NCI-H2081 treated with DMSO at 0.1 percent for 48 hours (cell line): ENCODE results near the gene LIMS1.
"Not testable (repeated sequence)": the region's sequence is repeated elsewhere in the genome, so short reads cannot be mapped to it uniquely, and the experiment has no call there.

Source experiments
- DNase-seq: peaks from one replicate; lab custom pipeline; 2025; lab: John Stamatoyannopoulos, UW

LIMS1 gene, protein sequence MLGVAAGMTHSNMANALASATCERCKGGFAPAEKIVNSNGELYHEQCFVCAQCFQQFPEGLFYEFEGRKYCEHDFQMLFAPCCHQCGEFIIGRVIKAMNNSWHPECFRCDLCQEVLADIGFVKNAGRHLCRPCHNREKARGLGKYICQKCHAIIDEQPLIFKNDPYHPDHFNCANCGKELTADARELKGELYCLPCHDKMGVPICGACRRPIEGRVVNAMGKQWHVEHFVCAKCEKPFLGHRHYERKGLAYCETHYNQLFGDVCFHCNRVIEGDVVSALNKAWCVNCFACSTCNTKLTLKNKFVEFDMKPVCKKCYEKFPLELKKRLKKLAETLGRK

DNA sequence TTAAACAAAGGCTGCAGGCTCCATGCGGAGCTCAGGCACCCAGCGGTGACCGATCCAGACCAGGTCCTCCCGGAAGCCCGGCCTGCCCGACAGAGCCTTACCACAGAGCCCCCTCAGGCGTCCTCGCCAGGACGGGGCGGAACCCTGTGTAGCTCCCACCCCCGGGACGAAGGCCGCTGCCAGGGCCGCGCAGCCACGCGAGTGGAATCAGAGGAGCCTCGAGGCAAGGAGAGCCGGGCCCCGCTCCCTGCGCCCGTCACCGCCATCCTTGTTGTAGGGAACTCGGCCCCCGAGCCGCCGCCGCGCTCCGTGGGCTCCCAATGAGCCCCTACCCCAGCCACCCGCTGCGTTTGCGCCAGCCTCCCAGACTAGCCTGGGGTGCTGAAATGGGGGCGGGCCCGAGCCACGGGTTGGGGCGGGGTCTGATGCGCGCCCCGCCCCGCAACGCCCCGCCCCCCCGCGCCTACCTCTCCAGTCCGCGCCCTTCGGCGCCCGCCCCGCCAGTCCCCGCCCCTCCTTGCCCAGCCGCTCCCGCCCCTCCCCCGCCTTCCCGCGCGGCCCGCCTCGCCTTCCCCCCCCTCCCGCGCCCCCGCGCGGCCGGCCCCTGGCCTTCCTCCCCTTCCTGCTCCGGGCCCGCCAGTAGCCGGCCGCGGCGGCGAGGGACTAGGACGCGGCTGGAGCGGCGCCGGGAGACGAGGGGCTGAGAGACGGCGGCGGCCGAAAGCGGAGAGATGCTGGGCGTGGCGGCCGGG, at the start of gene LIMS1:
Gene LIMS1 (plus strand): TSS at position 639 of the 752 bp plus-strand sequence. CDS start 93 bp downstream, at position 732.
- no peak for DNase-seq

DNA sequence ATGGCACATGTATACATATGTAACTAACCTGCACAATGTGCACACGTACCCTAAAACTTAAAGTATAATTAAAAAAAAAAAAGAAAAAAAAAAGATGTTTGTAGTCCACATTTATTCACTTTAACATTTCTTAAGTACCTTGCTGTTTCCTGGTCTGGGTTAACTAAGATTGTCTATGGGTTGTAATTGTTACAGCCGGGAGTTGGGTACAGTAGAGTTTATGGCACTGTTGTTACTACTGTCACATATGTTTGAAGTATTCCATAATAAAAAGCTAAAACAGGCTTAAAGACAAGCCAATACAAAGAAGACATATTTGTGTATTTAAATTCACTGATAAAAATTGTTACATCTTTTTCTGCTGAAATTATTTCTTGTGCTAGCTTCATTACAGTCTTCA, 49.0 kb upstream of the LIMS1 start:
- no peak for DNase-seq

DNA sequence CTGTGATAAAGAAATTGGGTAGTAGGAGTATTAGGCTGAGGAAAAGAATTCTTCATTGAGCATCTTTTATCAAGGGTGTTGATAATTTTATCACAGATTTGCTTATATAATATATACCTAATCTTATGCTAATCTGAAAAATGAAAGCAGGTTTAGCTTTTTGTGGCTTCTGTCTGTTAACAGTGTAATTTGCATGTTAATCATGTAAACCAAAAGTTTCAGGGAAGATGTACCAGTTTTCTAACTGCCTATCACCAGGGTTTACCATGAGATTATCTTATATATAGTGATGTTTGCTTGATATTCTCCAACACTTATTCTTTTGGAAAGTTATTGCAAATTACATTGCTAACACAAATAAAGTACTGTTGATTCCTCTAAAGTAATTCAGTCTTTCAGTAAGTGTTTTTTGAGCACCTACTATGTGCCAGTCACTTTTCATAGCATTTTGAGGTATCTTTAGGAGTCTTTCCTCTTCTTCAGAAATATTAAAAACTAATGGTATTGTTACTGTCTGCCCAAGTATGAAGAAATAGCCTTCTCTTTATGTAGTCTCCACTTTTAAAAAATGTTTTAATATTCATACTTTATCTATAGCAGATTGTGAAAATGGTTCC, 43.7 kb upstream of the LIMS1 start:
- no peak for DNase-seq

DNA sequence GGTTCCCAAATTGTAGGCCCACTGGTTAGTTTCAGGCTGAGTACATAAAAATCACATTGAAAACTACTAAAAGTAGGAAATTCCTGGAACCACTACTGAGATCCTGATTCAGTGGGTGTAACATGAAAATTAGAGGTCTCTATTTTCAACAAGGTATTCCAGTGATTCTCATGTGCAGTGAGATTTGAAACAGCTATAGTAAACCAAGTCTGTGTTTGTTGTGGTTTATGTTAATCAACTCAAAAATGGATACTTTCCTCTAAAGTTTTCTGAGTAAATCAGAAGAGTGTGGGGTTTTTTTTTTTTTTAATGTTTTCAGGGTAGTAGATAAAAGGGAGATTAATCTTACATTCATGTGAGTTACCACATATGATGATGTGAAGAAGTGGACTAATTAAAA, 42.4 kb upstream of the LIMS1 start:
- no peak for DNase-seq

DNA sequence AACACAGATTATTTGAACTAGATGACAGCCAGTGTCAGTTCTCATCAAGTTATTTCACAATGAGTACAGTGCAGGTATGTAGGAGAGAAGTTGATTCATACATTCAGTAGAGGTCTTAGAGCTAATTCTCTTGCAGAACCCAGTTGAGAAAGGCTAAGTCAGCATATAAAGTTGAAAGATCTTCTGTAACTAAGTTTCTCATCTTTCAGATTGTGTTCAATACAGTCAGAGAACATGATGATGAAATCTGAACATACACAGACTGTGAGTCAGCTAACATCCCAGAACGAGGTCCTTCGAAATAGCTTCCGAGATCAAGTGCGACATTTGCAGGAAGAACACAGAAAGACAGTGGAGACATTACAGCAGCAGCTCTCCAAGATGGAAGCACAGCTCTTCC, 41.9 kb upstream of the LIMS1 start:
- DNase-seq = no peak

DNA sequence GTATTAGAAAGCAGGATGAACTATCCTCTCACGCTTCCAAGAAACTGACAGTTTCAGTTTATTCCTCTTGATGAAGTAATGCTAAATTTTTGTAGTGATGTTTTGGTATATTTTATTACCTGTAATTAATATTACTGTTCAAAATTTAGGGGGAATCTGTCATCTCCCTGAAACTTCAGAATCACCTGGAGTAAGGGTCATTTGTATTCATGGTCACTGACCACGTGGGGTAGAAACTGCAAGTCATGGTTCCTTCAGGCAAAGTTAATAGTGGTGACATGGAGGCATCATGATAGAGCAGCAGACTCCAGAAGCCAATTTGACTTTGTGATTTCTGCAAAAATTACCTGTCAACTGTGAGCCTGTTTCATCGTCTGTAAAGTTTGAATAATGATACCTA, 38.1 kb upstream of the LIMS1 start:
- not testable (repeated sequence) for DNase-seq

DNA sequence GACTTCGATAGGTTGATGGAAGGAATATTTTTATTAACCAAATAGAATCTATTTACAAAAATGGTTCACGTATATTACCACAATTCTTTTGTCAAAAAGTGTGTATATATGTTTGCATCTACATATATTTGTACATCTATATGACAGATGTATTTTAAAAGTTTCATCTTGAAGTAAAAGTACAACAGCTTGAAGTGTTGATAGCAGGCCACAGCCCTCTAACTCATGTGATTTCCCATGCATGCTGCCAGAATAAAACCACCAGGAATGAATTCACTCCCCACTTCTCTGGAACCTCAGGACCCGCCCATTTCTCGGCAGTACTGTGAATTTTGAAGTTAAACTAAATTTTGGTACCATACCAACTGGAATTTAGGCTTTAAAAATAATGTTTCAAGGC, 26.6 kb upstream of the LIMS1 start:
- not testable (repeated sequence) for DNase-seq

DNA sequence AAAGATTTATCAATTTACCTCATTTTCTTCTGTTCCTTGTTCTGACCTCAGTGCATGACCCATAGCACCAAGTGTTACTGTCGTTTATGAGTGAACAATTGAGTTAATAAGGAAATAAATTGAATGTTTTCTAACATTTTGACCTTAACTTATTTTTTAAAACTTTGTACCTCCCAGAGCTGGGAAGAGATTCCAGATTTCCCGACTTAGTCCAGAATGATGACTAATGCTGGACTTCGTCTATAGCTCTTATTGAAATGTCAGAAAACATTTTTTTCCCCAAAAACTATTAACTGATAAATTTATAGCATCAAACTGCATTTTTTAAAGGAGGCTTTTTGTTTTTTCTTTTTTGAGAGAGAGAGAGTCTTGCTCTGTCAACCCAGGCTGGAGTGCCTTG, 21.8 kb upstream of the LIMS1 start:
- DNase-seq = not testable (repeated sequence)

DNA sequence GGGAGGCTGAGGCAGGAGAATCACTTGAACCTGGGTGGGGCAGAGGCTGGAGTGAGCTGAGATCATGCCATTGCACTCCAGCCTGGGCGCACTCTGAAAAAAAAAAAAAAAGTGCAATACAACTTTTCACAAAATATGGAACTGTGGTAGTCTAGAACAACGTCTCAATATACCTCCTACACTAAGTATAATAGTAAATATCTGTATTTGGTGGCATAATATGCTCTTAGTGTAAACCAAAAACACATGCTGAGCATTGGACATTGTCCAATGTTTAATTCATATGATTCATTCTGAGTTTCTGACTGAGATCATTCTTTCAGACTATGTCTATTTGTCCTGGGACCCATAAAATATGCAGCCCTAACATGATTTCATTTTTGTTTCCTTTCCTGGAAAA, 19.8 kb upstream of the LIMS1 start:
- DNase-seq = not testable (repeated sequence)

DNA sequence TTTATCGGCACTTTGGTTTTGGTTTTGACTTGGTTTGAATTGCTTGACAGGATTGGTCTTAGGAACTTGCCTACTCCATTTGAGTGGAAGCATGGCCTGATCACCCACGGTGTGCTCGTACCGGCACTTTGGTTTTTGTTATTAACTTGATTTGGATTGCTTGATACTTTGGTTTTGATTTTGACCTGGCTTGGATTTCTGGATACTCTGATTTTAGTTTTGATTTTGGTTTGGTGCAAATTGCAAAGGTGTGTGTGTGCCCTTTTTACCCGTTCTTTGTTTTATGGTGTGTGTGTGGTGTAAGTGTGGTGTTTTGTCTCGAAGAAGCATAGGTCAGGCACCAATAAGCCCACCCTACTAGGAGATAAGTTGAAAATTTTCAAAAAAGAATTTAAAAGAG, 9.6 kb upstream of the LIMS1 start:
- not testable (repeated sequence) for DNase-seq

DNA sequence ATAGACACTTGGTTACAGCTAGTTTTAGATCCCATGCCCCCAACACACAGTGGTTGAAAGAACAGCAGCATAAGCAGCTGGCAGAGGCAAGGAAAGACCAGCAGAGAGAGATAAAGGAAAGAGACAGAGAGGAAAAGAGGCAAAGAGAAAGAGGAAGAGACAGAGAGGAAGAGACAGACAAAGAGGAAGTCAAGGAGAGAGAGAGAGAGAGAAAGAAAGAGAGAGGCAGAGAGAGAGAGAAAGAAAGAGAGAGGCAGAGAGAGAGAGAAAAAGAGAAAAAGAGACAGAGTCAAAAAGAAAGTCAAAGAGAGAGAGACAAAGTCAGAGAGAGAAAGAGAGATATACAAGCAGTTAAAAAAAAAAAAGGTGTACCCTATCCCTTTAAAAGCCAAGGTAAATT, 9.0 kb upstream of the LIMS1 start:
- DNase-seq = not testable (repeated sequence)

DNA sequence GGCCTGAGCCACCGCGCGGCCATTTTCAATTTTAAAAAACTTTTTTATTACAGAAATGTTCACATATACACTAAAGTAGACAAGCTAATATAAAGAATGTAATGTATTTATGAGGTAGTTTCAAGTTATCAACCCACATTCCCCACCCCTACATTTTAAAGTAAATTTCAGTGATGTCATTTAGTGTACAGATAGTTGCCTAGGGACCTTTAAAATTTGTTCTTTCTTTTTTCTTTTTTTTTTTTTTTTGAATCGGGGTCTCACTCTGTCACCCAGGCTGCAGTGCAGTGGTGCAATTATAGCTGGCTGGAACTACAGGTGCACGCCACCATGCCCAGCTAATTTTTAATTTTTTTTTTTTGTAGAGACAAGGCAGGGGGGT, 2.6 kb upstream of the LIMS1 start:
- no peak for DNase-seq

DNA sequence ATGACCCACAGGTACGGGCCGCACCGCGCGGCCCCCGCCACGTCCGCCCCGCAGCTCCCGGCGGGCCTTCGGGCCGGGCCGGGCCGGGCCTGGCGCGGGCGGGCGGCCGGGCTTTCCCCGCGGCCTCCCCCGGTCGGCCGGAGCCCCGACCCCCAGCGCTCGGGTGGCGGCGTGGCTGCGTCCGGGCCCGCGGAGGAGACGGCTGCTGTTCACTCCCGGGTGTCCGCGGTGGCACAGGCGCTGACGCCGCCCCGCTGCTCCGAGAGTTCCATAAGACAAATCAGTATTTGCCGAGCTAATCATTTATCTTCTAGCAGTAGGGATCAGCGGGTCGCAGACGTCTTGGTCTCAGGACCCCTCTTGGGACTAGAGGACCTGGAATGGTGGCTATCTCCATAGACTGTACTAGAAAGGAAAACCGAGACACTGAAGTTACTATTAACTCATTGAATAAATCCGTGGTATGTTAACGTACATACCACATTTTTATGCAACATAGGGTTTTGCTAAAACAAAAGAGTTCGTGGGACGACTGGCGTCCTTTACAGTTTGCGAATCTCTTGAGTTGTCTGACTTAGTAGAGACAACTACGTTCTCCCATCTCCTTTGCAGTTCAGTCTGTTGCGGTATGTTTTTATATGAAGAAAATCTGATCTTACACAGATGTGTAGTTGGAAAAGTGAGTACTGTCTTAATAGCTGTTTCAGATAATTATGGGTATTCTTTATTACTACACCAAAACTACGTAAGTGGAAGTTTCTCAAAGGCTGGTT, 500 bp downstream of the LIMS1 start:
- DNase-seq = no peak

DNA sequence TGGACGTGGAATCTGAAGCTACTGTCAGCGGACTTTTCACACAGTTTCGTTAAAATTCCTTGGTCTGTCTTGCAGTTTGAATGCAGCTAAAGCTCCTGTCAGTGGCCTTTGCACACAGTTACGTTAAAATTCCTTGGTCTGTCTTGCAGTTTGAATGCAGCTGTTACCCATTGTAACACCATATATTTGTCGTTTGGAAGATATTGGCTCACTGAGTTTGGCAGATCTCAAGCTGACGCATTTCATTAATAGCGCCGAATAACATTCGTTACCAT, 1.0 kb downstream of the LIMS1 start:
- no peak for DNase-seq

DNA sequence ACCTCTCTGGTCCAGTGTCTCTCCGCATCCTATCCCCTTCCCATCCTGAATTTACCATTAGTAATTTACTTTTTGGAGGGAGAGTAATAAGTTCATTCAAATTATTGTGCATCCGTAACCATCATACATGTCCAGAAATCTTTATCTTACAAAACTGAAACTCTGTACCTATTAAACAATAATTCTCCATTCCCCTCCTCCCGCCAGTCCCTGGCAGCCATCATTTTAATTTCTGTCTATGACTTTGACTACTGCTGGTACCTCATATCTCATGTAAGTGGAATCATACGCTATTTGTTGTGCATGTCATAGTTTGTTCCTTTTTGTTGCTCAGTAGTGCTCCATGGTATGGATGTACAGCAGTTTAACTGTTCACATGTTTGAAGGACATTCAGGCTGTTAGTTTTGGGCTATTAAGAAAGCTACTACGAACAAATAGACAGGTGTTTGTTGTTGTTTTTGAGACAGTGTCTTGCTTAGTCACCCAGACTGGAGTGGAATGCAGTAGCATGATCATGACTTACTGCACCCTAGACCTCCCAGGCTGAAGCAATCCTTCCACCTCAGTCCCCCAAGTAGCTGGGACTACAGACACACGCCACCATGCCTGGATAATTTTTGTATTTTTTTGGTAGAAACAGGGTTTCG, 2.0 kb downstream of the LIMS1 start:
- no peak for DNase-seq

DNA sequence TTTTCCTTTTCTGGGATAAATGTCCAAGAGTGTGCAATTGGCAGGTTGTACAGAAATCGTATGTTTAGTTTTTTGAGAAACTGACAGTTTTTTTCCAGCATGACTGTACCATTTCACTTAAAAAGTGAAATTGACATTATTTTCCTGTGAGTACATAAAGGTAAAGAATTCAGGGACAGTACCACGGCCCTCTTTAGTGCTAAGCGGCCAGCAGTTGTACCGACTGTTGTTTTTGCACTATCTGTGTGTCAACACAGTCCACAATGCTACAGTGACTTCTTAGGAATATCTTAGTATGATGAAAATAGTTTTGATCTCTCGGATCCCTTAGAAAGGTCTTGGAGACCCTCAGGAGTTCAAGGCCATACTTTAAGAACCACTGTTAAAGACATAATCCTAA, 2.6 kb downstream of the LIMS1 start:
- DNase-seq = no peak

DNA sequence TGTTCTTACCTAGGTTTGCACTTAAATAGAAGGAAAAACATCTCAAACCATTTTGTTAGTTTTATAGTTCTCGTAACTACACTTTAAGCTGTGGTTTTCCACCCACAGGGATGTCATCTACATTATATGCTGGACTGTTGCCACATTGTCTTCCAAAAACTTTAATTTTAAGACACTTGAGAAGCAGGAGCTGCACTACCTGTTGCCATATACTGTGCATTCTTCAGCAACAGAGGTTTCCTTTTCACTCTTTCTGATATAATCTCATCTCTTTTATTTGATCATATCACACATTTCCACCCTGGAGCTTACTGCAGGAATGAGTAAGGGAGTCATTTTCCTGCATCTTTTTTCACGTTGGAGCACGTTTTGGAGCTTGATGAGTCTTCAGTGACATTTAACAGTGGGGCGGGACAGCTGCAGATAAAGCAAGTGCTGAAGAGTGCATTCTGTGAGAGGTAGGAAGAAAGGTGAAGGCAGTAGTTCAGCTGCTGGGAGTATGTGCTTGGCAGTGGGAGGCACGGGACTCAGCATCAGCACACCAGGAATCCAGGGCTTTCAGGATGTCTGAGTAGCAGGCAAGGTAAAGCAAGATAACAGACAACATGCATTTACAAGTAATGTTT, 3.8 kb downstream of the LIMS1 start:
- DNase-seq = no peak

DNA sequence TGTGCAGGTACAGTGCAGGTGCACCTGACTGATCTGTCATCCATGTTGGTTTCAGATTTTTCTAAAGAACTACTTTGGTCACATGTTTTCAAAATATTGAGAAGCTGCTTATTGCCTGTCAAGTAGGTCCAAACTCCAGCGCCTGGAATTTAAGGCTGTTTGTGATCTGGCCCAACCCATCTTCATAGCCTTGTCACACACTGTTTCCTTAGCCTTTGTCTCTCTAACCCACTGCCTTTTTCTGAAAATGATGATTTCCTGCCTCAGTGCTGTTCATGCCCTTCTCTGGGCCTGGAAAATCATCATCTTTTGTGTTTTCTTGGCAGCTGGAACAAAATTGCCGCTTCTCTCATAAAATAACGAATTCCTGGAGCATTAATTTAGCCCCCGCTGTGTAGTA, 7.2 kb downstream of the LIMS1 start:
- DNase-seq = no peak

DNA sequence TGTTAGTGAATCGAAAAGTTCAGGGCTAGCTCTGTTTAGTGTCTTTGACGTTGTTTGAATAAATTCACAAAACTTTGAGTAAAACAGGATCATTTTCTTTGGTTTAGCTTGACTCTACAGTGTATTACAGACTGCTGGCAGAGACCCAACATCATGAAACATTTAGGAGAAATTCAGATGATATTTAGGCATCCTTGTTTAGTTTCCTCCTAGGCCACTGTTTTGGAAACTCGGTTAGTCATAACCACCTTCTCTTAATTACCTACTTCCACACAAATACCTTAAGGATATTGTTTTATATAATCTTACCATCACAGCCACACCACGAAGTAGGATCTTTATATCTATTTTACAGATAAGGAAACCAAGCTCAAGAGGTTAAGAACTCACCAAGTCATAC, 7.8 kb downstream of the LIMS1 start:
- DNase-seq = no peak

DNA sequence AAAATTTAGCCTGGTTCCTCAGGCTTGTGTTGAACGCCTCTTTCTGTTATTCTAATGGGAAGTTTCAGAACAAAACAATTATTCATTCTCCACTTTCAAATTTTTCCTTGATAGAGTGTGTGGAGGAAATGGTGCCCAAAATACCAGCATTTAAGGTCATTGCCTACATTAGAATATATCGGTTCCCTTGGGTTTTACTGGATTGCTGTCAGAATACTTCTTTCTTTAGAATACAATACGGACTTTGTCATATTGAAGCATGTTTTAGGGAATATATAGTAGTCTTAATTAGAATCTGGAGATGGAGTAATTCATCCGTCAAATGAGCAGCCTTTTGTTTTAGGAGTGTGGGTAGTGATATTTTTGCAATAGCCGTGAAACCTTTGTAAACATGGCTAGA, 13.3 kb downstream of the LIMS1 start:
- no peak for DNase-seq

DNA sequence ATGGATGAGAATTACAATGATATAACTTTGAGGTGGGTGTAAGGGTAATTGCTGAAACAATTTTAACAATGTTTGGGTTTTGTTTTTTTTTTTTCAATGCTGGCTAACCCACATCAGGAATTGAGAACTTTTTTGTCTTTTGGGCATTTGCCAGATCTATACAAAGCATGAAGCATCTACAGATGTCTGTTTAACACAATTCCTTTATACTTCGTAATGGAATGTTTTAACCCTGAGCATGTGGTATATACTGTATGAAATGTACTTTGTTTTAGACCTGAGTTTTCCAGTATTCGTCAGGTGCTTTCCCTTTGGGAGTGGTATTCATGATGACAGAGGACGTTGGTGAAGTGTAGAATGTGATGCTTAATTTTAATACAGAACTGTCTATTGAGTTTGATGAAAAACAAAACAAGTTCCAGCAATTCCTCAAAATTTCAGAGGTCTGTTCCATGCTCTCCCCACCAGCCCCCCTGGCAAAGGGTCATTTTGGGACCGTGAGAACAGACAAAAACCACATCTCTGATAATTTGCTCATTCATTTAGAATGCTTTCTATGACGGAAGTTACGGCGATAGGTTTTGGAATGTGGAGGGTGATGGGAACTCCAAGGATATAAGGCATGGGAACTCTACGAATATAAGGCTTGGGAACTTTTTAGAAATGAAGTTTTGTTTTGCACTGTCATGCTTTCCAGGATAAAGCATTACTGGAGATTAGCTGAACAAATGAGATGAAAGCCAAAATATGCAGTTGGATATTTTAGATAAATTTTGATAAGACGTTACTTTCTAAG, 14.1 kb downstream of the LIMS1 start:
- DNase-seq = no peak
